Sigmoid colon (tissue), 7 donors: ENCODE results near the gene GSAP. TPM values are rescaled to one million over a fixed set of nuclear protein-coding genes. Genes with fewer than 3 reads are reported as not detected.
A peak's percentile ranks its signal among the peaks of the same experiment; 100 is the strongest.

Experiments used
- DNase-seq: peaks from one replicate; pipeline ENCODE4 v3.0.0-alpha.2; 2019
- H3K27ac ChIP-seq, 4 donors: fragments of 200-600 bp; sonication (generic); one replicate each; pipeline ENCODE4 v1.5.1; 2016 to 2019; ENCODE audit warnings: mild to moderate bottlenecking in 1 of 4
- H3K27me3 ChIP-seq, 3 donors: fragments of 200-600 bp; sonication (generic); one replicate each; pipeline ENCODE4 v1.5.1; 2019; ENCODE audit warnings: mild to moderate bottlenecking in 1 of 3
- H3K36me3 ChIP-seq, 4 donors: fragments of 200-600 bp; sonication (generic); one replicate each; pipeline ENCODE4 v1.5.1; 2016 to 2019
- H3K4me1 ChIP-seq, 4 donors: fragments of 200-600 bp; sonication (generic); one replicate each; pipeline ENCODE4 v1.5.1; 2017 to 2019
- H3K4me3 ChIP-seq, 4 donors: fragments of 200-600 bp; sonication (generic); one replicate each; pipeline ENCODE4 v1.5.1; 2017 to 2019; ENCODE audit warnings: mild to moderate bottlenecking in 2 of 4, moderate library complexity in 1 of 4
- H3K9me3 ChIP-seq, 4 donors: fragments of 200-600 bp in 3 of 4; sonication (generic) in 3 of 4; one replicate each; pipeline versions ENCODE4 v1.5.1 to v1.6.1; 2013 to 2019
- CTCF ChIP-seq, 4 experiments: fragments of 450-650 bp in 3 of 4; fragments of 200-600 bp in 1 of 4; IDR thresholded peaks; one replicate each; pipeline ENCODE4 v1.5.1; 2016 to 2019; ENCODE audit warnings: antibody characterized with exemption in 4 of 4, mild to moderate bottlenecking in 3 of 4, moderate library complexity in 2 of 4
- EP300 ChIP-seq, 4 donors: sonication (generic); formaldehyde crosslinking; IDR thresholded peaks; one replicate each; pipeline ENCODE4 v1.6.1; 2017; ENCODE audit warnings: antibody characterized with exemption in 4 of 4
- POLR2A ChIP-seq, 2 donors: fragments of 450-650 bp; IDR thresholded peaks; one replicate each; pipeline ENCODE4 v1.6.1; 2016; ENCODE audit warnings: antibody characterized with exemption in 2 of 2, mild to moderate bottlenecking in 2 of 2, moderate library complexity in 2 of 2
- POLR2AphosphoS5 ChIP-seq, 4 donors: sonication (generic); formaldehyde crosslinking; IDR thresholded peaks; one replicate each; pipeline ENCODE4 v1.6.1; 2017; ENCODE audit warnings: antibody characterized with exemption in 4 of 4
- WGBS, 2 donors: extraction: QIAGEN DNeasy Blood & Tissue Kit; methylation state at CpG; one replicate each; pipeline ENCODE4 v1.1.7; 2013; 5-methylcytosine and 5-hydroxymethylcytosine counted together
- intact Hi-C: fragments of 100-400 bp; cut with DNase I; formaldehyde crosslinking; loops from one replicate; pipeline ENCODE4 v1.15.1; 2023
- polyA plus RNA-seq, 3 donors: library from polyadenylated mRNA; stranded (reverse); fragments of 200-250 nt; gene quantifications; one replicate each; pipeline ENCODE4 v1.2.3, GENCODE V29; 2013
- total RNA-seq, 4 donors: library from RNA; depleted of rRNA; stranded (reverse); fragments of >200 nt; gene quantifications; one replicate each; pipeline ENCODE4 v1.1.0, GENCODE V29; 2016
- donor health status: healthy with polysubstance abuse.
- donor health status: Bipolar disorder and iron deficiency.
- donor health status: healthy.

The GSAP gene
- total and polyA plus RNA-seq, 7 donors: 3.6 to 30.2 (median 15.1) TPM

- Histone ChIP-seq H3K27me3 (no peaks in the 10 kb centered on the region), H3K27ac (peak overlapping the region in 1 of 4 donors; percentile 44), H3K4me3 (peak overlapping the region in 2 of 4 donors; percentile 10 to 19), H3K36me3 (peaks cover 0 to 19% (median 0%) of the 10 kb centered on the region in 4 donors), H3K9me3 (no peaks in the 10 kb centered on the region), H3K4me1 (peaks cover 0 to 79% (median 53%) of the 10 kb centered on the region in 4 donors)
- 85 to 91% methylated on average over 2 of the region's 2 CpGs for WGBS, 2 donors
- TF ChIP-seq CTCF (IDR thresholded peaks at IDR 0.05) (no peak), POLR2A (IDR thresholded peaks at IDR 0.05) (no peak), EP300 (IDR thresholded peaks at IDR 0.05) (no peak), POLR2AphosphoS5 (IDR thresholded peaks at IDR 0.05) (no peak)
- DNase-seq: no peak
- intact Hi-C loops: no loop called here
Observed at GRCh38 chr7:77284616-77285015, 131.5 kb downstream of the GSAP start.

GRCh38 chr7:77284005-77284404, 132.1 kb downstream of the GSAP start:
- Histone ChIP-seq H3K36me3 (peaks cover 0 to 15% (median 0%) of the 10 kb centered on the region in 4 donors), H3K9me3 (no peaks in the 10 kb centered on the region), H3K4me3 (peak overlapping the region in 2 of 4 donors; percentile 10 to 19), H3K4me1 (peaks cover 0 to 76% (median 51%) of the 10 kb centered on the region in 4 donors), H3K27ac (peak overlapping the region in 2 of 4 donors; percentile 44 to 72), H3K27me3 (no peaks in the 10 kb centered on the region)
- TF ChIP-seq CTCF (IDR thresholded peaks at IDR 0.05): no peak
- no peak for TF ChIP-seq EP300 (IDR thresholded peaks at IDR 0.05)
- TF ChIP-seq POLR2AphosphoS5 (IDR thresholded peaks at IDR 0.05): no peak
- TF ChIP-seq POLR2A (IDR thresholded peaks at IDR 0.05): no peak
- intact Hi-C loops: no loop called here
- WGBS, 2 donors: 85 to 89% methylated on average over 4 of the region's 4 CpGs
- DNase-seq: no peak

DNA sequence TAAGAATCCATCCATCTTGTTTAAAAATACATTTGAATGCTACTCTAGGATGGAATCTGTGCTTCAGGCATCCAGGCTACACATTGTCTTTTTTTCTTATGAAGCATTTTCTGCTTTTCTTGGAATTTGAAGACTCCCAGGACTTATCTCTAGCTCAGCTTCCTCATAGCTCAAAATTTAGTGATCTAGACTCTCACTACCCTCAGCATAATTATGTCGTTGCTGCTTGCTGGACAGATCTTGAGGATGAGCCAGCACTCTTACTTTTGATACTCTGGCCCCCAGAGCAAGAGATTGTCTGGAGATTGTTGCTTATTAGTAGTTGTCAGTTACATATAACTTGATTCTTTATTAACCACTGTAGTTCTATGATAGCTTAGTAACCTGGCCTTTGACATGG, 133.3 kb downstream of the GSAP start:
- Histone ChIP-seq H3K4me1 (peaks cover 0 to 66% (median 45%) of the 10 kb centered on the region in 4 donors), H3K9me3 (no peaks in the 10 kb centered on the region), H3K36me3 (peaks cover 0 to 6% (median 0%) of the 10 kb centered on the region in 4 donors), H3K4me3 (peak overlapping the region in 2 of 4 donors; percentile 19 to 24), H3K27ac (peak overlapping the region in 3 of 4 donors; percentile 64 to 72 (median 71)), H3K27me3 (no peaks in the 10 kb centered on the region)
- intact Hi-C loops: no loop called here
- 76 to 80% methylated on average over 1 of the region's 1 CpG for WGBS, 2 donors
- DNase-seq: no peak
- TF ChIP-seq POLR2AphosphoS5 (IDR thresholded peaks at IDR 0.05): no peak
- no peak for TF ChIP-seq POLR2A (IDR thresholded peaks at IDR 0.05)
- TF ChIP-seq CTCF (IDR thresholded peaks at IDR 0.05): no peak
- no peak for TF ChIP-seq EP300 (IDR thresholded peaks at IDR 0.05)

DNA sequence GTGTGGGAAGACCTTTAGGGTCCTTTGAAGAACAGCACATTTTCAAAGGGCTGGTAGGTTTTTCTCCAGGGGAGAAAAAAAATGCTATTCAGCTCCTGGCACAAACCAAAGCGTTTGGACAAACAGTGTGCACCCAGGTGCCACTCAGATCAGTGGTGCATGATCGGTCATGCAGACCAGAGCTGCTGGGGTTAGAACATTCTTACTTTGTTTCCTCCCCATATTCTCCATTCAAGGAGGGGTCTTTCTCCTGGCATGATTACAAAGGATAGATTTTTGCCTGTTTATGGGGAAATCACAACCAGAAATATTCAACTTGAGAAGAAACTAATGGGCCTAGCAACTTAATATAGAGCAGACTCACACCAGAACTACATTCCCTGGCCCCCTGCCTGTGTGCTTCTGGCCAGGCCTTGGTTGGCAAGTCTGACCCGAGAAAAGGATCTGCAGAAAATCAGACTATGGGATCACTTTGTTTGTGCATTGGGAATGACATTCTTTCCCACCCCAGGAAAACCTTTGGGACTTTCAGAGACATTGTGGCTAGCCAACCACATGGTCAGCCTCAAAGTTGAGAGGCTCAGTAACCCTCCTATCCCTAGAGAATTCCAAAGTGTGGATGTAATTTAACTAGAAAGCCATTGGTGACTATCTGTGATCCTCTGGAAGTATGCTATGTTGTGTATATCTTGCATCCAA, 134.2 kb downstream of the GSAP start:
- Histone ChIP-seq H3K9me3 (no peaks in the 10 kb centered on the region), H3K36me3 (no peaks in the 10 kb centered on the region), H3K4me1 (peaks cover 0 to 58% (median 42%) of the 10 kb centered on the region in 4 donors), H3K27ac (peak overlapping the region in 3 of 4 donors; percentile 64 to 72 (median 71)), H3K4me3 (peak overlapping the region in 2 of 4 donors; percentile 19 to 24), H3K27me3 (no peaks in the 10 kb centered on the region)
- TF ChIP-seq CTCF (IDR thresholded peaks at IDR 0.05) (no peak), POLR2A (IDR thresholded peaks at IDR 0.05) (no peak), POLR2AphosphoS5 (IDR thresholded peaks at IDR 0.05) (peak in 3 of 4 donors; percentile 21 to 63 (median 57))
- 72 to 92% methylated on average over 3 of the region's 3 CpGs for WGBS, 2 donors
- intact Hi-C loops: no loop called here
- no peak for DNase-seq
